ENCODE data around the gene C1orf94.
"Not testable (repeated sequence)": the region's sequence is repeated elsewhere in the genome, so short reads cannot be mapped to it uniquely, and the experiment has no call there.

C1orf94 gene

DNA sequence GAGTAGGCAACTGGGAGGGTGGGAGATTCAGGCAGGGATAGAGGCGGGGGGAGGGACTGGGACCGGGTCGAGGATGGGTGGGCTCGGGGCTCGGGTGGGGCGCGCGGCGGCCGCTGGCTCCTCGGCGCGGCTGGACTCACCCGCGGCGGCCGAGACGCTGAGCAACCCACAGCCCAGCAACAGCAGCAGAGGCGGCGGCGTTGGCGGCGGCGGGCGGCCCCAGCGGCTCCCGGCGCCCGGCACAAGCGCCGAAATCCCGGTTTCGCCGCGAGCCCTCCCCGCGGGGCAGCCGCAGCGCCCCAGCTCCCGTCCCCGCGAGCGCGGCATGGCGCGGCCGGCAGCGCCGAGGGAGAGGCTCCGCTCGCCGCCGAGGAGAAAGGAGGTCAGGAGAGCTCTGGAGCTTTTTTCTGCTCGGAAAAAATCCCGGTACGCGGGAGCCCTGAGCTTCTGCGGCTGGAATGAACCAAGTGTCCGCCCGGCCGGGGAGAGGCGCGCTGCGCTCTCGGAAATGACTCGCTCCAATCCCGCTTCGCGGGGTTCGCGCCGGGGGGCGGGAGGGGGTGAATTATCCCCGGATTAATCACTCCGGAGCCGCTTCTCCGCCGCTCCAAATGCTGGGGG is 11.8 kb upstream of the C1orf94 start, which contains the start of gene CSMD2:
CSMD2 (minus strand) TSS at position 460 of the 621 bp plus-strand sequence; CDS start at position 327, 133 bp downstream.
- peak; percentile 78 for DNase-seq

DNA sequence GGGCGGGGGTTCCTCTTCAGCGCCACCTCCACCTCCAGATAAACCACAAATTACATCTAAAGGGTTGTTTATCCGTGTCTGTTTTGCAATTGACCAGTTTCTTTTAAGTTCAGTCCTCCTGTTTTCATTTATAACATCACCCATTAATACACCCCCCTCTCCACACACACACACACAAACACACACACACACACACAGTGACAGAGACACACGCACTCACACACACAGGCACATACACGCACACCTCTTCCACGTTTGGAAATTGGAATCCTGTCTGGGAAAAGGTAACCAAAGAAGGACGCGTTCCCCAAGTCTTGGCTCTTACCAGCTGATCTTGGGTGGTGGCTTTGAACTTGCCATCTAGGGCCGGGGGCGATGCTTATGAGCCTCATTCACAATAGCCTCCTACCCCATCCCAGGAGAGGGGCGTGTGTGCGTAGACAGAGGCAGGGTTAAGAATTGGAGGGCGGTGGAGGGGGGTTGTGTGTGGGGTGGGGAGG is 11.2 kb upstream of the C1orf94 start:
- DNase-seq = peak; percentile 46

DNA sequence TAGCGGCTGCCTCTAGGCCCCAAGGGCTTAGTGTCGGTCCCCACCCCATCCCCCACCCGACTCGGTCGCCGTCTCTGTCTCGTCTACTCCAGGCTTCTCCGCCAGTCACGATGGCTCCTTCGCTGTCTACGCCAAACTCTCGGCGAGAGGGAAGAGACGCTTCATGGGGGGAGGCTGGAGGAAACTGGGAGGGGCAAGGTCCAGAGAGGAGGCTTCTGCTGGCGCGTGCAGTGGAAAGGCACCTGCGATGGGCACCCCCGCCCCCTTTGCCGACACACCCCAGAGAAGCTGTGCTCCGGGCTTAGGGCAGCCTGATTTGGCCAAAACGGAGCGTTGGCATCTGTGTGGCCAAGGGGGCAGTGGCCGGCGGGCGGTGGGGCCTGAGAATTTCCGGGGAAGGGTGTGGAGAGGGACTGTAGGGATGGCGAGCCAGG is 10.5 kb upstream of the C1orf94 start:
- DNase-seq = peak; percentile 40

DNA sequence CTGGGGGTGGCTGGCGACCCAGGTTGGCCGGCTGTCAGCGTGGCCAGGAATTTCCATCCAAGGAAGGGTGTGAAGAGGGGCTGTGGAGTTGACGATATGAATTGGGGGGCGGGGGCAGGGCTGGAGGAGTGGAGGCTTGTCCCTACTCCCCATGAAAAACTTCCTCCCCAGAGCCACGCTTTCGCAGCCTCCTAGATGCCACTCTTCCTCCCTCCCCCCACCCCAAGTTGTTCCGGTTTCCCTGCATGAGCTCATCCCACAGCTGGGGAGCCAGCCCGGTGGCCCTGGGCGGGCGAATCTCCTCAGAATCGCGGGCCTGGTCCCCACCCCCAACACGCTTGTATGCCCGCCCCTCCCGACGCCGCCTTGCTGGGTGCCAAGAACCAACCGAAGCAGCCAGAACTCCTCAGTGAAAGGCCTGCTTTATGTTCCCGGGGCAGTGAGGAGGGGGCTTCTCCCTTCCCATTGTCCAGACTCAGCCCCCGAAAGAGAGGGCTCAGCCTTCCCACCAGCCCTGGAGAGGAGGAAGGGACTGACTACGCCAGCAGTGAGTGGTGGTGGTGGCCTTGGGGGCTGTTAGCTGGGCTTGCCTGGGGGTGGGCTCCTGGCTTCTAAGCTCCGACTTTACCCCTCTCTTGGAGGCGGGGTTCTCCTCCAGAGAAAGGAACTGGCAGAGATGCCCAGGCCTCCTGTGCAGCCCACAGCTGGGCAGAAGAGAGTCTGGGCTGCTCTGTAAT is 9.9 kb upstream of the C1orf94 start:
- DNase-seq = peak; percentile 83

DNA sequence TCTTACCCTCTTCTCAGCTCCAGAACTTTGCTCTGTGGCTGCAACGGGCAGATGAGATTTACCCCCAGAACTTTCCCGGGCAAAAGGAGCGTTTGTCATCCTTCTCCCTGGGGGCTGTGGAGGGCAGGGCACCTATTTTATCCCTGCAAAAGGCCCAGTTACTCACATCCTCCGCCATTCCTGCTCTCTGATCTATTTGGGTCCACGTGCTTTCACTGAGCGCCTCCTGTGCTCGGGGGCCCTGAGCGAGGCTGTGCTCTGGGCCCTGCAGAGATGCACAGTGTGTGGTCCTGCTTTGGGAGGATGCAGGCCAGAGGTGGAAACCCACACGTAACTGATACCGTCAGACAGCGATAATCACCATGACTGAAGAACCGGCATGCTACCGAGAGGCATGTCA is 9.3 kb upstream of the C1orf94 start:
- DNase-seq = no peak

DNA sequence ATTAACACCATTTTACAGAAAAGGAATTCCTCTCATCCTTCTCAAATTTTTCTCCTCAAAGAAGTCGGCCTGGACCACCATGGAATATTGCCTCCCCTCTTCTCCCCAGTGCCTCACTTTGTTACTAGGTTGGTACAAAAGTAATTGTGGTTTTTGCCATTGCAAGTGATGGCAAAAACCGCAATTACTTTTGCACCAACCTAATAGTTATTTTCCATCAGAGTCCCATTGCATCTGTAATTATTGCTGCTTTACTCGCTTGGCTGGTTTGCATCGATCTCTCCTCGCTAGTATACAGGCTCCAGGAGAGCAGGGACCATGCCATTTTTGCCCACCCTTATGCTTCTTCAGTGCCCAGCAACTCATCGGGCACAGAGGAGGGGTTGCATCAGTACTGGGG is 963 bp upstream of the C1orf94 start:
- no peak for DNase-seq

DNA sequence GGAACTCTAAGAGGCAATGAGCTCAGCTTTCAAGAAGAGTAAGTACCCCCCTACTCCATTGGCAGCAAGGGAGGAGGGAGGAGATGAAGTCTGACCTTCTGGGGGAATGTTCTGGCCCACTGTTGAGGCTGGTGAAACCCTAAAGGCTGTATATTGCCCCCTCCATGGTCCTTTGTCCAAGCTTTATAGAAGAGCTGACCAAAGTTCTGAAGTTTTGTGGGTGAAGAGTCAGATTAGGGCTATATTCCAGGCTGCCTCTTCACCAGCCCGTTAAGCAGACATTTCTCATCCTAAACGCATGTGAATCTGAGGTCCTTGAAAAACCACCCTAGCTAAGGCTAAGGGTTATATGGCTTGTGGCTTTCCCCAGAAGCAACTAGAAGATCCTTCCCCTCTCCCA is 1.4 kb downstream of the C1orf94 start:
- DNase-seq = no peak

DNA sequence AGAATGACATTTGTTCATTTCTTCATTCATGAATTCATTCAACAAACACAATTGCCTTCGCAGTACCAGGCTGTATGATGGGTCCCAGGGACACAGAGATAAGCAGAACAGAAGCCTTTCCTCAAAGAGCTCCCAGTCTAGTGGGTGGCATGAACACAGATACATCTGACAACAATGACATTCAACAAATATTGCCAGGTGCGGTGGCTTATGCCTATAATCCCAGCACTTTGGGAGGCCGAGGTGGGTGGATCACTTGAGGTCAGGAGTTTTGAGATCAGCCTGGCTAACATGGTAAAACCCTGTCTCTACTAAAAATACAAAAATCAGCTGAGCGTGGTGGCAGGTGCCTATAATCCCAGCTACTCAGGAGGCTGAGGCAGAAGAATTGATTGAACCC is 6.7 kb downstream of the C1orf94 start:
- not testable (repeated sequence) for DNase-seq

DNA sequence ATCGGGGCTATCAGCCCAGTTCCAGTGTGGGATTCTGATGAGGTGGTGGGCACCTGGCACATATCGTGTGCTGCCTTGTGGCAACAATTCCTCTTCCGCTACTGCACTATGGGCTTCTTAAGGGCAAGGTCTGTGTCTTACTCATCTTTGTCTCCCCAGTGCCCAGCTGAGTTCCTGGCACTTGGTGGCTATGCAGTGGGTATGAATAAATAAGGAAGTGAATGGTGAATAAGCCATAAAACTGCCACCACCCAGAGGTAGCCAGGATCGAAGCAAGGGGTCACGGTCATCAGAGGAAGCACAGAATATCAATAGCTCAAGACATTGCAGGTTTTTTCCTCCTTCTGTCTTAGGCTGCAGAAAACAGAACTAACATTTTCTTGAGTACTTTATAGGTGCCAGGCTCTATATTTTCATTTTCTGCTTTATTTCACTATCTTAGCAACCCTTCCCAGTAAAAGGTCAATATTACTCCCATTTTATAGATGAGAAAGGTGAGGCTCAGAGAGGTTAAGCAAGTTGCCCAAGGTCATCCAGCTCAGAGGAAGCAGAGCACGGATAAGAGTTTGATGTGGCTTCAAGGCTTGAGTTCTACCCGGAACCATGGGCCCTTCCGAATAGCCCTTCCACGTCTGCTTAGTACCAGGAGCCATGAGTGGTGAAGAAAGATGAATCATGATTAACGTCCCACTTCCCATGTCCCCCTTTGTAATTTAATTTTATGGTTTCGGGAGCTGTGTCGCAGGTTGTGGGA is 10.2 kb downstream of the C1orf94 start:
- DNase-seq = no peak

DNA sequence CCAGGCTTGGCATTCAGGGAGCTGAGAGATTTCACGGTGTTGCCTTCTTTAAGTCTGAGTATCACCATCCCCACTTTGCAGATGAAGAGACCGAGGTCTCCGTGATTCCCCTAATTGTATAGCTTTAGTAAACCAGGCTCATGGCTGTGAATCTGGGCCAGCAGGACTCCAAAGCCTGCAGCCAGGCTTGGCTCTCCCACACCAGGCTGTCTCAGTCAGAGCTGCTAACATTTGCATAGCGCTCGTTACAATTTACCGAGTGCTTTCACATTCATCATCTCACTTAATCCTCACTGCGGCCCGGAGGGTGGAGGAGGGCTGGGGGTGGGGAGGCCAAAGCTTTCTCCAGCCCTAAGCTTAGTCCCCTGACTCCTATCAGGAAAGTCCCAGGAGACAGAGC is 11.7 kb downstream of the C1orf94 start:
- no peak for DNase-seq

DNA sequence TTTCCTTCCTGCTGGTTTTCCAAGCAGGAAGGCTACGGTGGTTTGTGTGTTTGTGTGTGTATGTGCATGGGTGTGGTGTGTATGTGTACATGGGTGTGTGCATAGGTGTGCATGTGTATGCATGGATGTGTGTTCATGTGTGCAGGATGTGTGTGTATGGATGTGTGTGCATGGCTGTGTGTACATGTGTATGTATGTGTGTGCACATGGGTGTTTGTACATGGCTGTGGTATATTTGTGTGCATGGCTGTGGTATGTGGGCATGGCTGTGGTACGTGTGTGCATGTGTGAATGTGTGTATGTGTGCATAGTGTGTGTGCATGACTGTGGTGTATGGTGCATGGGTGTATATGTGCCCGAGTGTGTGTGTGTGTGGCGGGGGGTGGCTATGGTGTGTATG is 12.3 kb downstream of the C1orf94 start:
- no peak for DNase-seq

DNA sequence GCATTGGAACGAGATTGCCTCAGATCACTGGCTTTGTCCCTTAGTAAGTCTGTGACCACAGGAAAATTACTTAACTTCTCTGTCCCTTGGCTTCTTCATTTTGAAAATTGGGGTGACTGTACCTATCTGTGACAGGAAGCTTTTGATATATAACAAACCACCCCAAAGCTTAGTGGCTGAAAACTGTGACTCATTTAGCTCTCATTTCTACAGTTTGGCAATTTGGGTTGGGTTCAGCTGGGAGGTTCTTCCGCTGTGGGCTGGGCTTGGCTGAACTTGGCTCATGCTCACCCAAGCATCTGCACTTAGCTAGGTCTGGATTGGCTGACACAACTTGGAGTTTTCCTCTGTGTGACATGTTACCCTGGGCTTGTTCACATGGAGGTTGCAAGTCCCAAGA is 14.0 kb downstream of the C1orf94 start:
- no peak for DNase-seq

DNA sequence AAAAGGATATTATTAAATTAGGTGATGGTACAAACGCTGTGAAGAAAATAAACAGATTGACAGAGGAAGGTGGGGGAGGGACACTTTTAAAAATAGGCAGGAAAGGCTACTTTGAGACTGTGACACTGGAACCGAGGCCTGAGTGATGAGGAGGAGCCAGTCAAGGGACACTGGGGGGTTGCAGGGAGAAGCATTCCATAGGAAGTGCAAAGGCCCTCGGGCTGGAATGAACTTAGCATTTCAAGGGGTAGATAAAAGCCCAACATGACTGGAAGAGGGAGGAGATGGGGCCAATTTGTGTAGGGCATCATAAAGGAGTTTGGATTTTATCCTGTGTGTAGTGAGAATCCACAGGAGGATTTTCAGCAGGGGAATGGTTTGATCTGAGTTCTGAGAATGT is 15.9 kb downstream of the C1orf94 start:
- no peak for DNase-seq

DNA sequence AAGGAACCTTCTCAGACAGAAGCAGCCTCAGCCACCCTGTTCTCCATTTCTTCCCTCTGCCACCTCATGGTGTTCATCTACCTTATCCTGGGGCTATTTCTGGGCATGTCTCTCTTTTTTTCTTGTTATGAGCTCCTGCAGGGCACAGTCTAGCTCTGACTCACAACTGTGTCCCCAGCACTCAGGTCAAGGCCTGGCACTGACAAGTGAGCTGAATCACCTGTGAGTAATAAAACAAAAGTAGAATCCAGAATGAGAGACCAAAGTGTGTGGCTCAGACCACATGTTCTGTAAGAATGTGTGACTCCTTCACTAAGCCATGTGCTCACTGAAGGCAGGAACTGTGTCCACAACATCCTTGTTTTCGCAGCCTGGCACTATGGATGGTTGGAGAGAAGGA is 23.2 kb downstream of the C1orf94 start:
- no peak for DNase-seq

DNA sequence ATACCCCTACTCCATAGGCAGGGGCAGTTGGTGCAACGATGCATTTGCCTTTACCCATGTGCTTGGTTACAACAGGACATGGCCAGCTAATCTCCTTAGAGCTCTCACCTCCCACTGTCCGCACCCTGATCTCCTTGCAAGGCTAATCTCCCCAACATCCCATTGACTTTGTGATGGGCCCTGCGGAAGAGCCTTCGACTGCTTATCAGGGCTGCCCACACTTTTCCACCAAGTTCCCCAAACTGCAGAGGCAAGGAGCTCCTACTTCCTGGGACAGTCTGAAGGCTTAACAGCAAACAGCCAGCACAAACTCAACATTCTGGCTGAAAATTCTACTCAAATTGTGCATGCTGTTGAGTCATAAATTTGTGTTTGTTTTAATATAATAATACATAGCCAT is 36.0 kb downstream of the C1orf94 start:
- no peak for DNase-seq

DNA sequence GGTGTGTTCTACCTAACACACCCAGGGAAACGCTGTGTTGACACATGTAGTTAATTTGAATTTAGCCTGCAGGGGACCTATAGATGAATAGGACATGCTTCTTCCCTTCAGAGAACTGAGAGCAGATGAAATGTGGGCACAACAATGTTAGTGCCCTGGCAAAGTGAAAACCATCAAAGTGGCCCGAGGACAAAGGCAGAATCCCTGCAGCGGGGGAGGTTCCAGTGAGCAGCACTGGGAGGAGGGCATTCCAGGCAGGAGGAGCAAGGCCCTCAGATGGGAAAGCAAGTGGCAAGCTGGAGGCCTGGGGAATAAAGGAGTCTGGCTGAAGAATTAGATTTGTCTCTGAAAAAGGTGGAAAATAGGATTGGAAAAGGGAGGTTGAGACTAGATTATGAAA is 37.2 kb downstream of the C1orf94 start:
- DNase-seq = no peak

DNA sequence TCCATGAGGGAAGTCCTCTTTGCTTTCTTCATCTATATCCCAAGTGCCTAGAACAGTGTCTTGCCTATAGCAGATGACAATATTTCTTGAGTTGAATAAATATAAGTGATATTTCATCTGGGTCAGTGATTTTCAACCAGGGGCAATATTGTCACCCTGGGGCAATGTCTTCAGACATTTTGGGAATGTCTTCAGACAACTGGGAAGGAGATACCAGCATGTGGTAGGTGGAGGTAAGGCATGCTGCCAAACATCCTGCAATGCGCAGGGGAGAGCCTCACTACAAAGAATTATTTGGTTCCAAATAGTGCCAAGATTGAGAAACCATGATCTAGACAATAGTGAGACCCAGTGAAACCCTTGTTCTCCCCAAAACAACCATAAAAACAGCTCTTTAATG is 54.7 kb downstream of the C1orf94 start:
- DNase-seq = no peak

DNA sequence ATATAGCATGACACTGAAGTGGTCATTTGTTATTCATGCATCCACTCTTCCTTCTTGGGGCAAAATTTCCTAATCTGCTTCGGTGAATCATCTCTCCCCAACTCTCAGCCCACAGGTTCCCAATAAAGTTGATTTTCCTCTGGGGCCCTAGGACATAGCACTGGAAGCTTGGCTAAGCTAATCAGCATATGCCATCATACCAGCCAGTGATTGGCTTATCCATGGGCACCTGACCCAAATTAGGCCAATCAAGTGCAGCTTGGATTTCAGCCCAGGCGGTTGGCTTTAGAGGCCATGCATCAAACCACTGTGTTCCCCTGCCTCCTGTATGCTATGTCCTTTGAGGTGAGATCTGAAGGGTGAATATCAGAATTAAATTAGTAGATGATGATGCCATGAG is 58.9 kb downstream of the C1orf94 start:
- DNase-seq = no peak

DNA sequence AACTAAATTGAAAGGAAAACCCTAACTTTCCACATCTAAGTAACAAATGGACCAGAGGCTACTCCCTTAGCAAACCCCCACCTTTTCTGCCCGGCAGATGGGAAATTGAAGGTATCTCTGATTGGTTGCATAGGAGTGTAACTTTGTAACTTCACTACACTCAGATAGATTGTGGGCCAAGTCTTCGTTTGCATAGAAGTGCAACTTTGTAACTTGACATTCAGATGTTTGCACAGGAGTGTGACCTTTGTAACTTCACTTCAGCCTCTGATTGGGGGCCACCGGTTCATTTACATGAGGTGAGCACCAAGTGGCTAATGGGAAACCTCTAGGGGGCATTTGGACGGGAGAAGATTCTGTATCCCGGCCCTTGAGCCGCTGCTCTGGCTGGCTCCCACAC is 59.4 kb downstream of the C1orf94 start:
- DNase-seq = no peak

DNA sequence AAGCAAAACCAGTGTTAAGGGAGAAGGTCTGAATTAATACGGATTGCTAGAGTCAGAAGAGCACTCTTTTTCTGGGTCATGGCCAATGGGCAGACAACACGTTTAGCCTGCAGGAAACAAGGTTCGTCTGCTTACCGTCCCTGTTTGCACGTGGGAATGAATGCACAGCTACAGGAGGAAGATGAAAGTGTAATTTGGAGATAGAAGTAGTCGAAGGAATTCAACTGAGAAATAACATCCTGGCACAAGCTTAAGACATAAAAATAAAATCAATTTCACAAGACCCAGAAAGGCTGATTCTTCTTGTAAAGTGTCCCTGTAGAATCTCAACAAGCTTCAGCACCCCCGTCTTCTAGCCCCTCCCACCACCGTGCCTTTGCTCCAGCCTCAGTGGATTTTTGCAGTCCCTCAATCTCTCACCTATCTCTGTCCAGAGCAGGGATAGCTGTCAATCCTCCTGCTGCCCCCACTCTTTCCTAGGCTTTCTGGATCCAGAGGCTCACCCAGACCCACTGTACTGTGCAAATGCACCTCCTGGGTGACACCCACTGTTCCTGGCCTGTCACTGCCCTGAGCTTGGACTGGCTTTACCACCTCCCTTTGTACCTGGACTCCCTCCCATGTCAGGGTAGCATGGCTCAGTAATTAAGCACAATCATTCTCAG is 60.6 kb downstream of the C1orf94 start:
- no peak for DNase-seq

DNA sequence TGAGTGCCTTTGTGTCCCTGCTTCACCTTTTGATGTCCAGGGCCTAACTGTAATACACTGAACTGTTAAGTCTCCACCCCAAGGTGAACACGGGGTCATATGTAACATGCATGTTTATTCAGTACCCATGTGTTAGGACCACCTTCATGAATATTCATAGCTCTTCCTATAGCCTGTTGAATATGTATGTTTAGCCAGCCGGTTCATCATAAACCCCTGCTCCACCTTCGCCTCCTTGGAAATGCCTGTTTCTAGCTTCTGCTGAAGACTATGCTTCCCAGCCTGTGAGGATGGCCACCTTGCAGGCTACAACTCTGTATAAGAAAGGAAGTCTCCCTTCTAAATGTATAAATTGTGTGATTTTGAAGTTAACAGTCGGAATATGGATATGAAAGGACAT is 69.3 kb downstream of the C1orf94 start:
- no peak for DNase-seq

DNA sequence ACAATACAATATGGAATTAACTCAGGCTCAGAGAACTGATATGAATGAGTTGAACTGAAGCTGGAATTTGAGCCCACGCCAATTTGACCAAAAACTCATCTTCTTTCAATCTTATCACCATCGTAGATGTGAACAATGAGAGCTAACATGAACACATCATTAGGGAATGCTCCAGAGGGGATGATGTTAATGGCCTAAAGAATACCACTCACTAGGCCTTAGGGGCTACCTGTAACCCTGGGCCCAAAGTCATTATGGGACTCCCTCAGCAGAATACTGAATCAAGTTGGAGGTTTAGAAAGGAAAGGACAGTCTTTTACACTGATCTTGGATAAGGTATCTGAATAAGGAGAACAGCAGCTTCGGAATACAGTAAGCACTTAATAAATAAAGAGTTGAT is 73.6 kb downstream of the C1orf94 start:
- DNase-seq = no peak
